Spleen (tissue), 11 donors: Measurements from ENCODE around the gene TCF7L1. TPM values are rescaled to one million over a fixed set of nuclear protein-coding genes. Genes with fewer than 3 reads are reported as not detected.

ENCODE experiments used
- DNase-seq: peaks from one replicate; pipeline ENCODE4 v3.0.0-alpha.2; 2020
- H3K27ac ChIP-seq, 8 donors: fragments of 200-600 bp; sonication (generic) in 7 of 8; 1 replicate in 4 of 8; 2 replicates in 4 of 8; pipeline versions ENCODE4 v1.5.0 to v1.8.0; 2016 to 2021; ENCODE audit warnings: inconsistent platforms in 4 of 8, mild to moderate bottlenecking in 4 of 8, moderate library complexity in 1 of 8
- H3K27me3 ChIP-seq, 7 donors: fragments of 200-600 bp; sonication (generic) in 6 of 7; replicated peaks in 1 of 7; 1 replicate in 4 of 7; 2 replicates in 3 of 7; pipeline versions ENCODE4 v1.5.0 to v1.8.0; 2016 to 2021; ENCODE audit warnings: inconsistent platforms in 3 of 7, mild to moderate bottlenecking in 1 of 7
- H3K36me3 ChIP-seq, 6 donors: fragments of 200-600 bp; sonication (generic) in 5 of 6; 1 replicate in 4 of 6; 2 replicates in 2 of 6; pipeline versions ENCODE4 v1.5.0 to v1.8.0; 2016 to 2021; ENCODE audit warnings: inconsistent platforms in 2 of 6
- H3K4me1 ChIP-seq, 6 donors: fragments of 200-600 bp; sonication (generic) in 5 of 6; 1 replicate in 3 of 6; 2 replicates in 3 of 6; pipeline versions ENCODE4 v1.5.0 to v1.8.0; 2016 to 2021; ENCODE audit warnings: inconsistent platforms in 3 of 6
- H3K4me3 ChIP-seq, 8 donors: fragments of 200-600 bp; sonication (generic) in 7 of 8; 1 replicate in 4 of 8; 2 replicates in 4 of 8; pipeline versions ENCODE4 v1.5.0 to v1.8.0; 2016 to 2021; ENCODE audit warnings: inconsistent platforms in 4 of 8, mild to moderate bottlenecking in 4 of 8, moderate library complexity in 2 of 8
- H3K9me3 ChIP-seq, 8 donors: fragments of 200-600 bp; sonication (generic) in 7 of 8; 1 replicate in 4 of 8; 2 replicates in 4 of 8; pipeline versions ENCODE4 v1.5.0 to v1.8.0; 2016 to 2021; ENCODE audit warnings: inconsistent platforms in 4 of 8
- POLR2A ChIP-seq, 3 donors: fragments of 450-650 bp; IDR thresholded peaks; one replicate each; pipeline ENCODE4 v1.5.1; 2017; ENCODE audit warnings: antibody characterized with exemption in 3 of 3, mild to moderate bottlenecking in 1 of 3
- POLR2AphosphoS5 ChIP-seq, 3 donors: sonication (generic); formaldehyde crosslinking; IDR thresholded peaks; one replicate each; pipeline ENCODE4 v1.5.1; 2017; ENCODE audit warnings: antibody characterized with exemption in 3 of 3
- WGBS, 5 donors: extraction: QIAGEN DNeasy Blood & Tissue Kit in 3 of 5; methylation state at CpG; one replicate each; pipeline versions ENCODE4 v1.1.5 to v1.1.7; 2013 to 2018; 5-methylcytosine and 5-hydroxymethylcytosine counted together
- intact Hi-C: fragments of 100-400 bp; cut with DNase I; formaldehyde crosslinking; loops from one replicate; pipeline ENCODE4 v1.15.0; 2023; ENCODE audit warnings: low total_unique reads
- polyA plus RNA-seq, 3 donors: library from polyadenylated mRNA; stranded (reverse); fragments of 200-250 nt; gene quantifications; one replicate each; pipeline ENCODE4 v1.2.1, GENCODE V29; 2013
- total RNA-seq, 7 donors: library from RNA; depleted of rRNA in 3 of 7; stranded (reverse); fragments of >200 nt in 3 of 7; fragmentation: NEBNext Ultra II Directional in 4 of 7; extraction: Animal tissue kit (Norgen Biotek cat#: 25700) in 4 of 7; gene quantifications; one replicate each; pipeline versions ENCODE4 v1.1.0 to v1.2.1, GENCODE V29; 2016 to 2021
- TF ChIP-seq, protein P1 (sequence below), 11 experiments: fragments of 200-600 bp in 7 of 11; fragments of 450-650 bp in 4 of 11; sonication (generic) in 4 of 11; IDR thresholded peaks in 8 of 11; conservative IDR thresholded peaks in 3 of 11; 1 replicate in 7 of 11; 2 replicates in 4 of 11; pipeline versions ENCODE4 v1.4.0 to v1.8.0; 2016 to 2021; ENCODE audit warnings: antibody characterized with exemption in 11 of 11, inconsistent platforms in 4 of 11, mild to moderate bottlenecking in 1 of 11
- donor health status: healthy with polysubstance abuse.
- donor health status: DM: no; HTN: no; CAD: no; lungs with moderate emphysema.
- donor health status: DM: no; HTN: no; CAD: no.
- donor health status: Bipolar disorder and iron deficiency.
- donor health status: healthy.
- donor health status: DM: no; HTN: no; CAD: no.
- donor health status: DM: yes; HTN: yes; CAD: no.

TCF7L1 gene
- total and polyA plus RNA-seq, 10 donors = 2.0 to 15.8 (median 6.4) TPM

DNA sequence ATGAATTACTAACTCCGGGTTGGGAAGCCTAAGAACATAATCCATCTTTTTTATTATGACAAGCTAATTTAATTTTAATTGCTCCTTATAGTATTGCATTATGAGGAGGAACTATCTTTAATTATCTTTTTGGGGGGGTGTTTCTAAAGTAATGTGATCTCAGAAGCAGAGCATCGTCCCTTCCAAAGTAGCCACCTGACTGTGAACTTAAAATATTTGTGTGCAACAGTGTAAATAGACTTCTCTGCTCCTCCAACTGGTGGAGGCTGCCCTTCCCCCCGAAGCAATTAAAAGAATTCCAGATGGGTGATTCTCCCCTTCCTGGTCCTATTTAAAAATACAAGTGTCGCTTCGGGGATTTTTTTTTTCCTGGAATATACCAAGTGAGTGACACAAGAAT, 55.7 kb downstream of the TCF7L1 start:
- Histone ChIP-seq H3K9me3 (no peaks in the 10 kb centered on the region), H3K27ac (no peak overlapping the region), H3K36me3 (no peaks in the 10 kb centered on the region), H3K4me3 (no peak overlapping the region), H3K4me1 (peaks cover 0 to 6% (median 0%) of the 10 kb centered on the region in 6 donors), H3K27me3 (peaks cover 0 to 13% (median 0%) of the 10 kb centered on the region in 7 donors)
- intact Hi-C loops = no loop called here
- no peak for TF ChIP-seq POLR2A (IDR thresholded peaks at IDR 0.05)
- TF ChIP-seq, protein P1, sequence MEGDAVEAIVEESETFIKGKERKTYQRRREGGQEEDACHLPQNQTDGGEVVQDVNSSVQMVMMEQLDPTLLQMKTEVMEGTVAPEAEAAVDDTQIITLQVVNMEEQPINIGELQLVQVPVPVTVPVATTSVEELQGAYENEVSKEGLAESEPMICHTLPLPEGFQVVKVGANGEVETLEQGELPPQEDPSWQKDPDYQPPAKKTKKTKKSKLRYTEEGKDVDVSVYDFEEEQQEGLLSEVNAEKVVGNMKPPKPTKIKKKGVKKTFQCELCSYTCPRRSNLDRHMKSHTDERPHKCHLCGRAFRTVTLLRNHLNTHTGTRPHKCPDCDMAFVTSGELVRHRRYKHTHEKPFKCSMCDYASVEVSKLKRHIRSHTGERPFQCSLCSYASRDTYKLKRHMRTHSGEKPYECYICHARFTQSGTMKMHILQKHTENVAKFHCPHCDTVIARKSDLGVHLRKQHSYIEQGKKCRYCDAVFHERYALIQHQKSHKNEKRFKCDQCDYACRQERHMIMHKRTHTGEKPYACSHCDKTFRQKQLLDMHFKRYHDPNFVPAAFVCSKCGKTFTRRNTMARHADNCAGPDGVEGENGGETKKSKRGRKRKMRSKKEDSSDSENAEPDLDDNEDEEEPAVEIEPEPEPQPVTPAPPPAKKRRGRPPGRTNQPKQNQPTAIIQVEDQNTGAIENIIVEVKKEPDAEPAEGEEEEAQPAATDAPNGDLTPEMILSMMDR (IDR thresholded peaks at IDR 0.05 in 8 of 11, conservative IDR thresholded peaks at IDR 0.05 in 3 of 11) = no peak
- no peak for TF ChIP-seq POLR2AphosphoS5 (IDR thresholded peaks at IDR 0.05)
- WGBS, 5 donors = 65 to 84% (median 78%) methylated on average over 5 of the region's 5 CpGs
- peak; percentile 4 for DNase-seq

DNA sequence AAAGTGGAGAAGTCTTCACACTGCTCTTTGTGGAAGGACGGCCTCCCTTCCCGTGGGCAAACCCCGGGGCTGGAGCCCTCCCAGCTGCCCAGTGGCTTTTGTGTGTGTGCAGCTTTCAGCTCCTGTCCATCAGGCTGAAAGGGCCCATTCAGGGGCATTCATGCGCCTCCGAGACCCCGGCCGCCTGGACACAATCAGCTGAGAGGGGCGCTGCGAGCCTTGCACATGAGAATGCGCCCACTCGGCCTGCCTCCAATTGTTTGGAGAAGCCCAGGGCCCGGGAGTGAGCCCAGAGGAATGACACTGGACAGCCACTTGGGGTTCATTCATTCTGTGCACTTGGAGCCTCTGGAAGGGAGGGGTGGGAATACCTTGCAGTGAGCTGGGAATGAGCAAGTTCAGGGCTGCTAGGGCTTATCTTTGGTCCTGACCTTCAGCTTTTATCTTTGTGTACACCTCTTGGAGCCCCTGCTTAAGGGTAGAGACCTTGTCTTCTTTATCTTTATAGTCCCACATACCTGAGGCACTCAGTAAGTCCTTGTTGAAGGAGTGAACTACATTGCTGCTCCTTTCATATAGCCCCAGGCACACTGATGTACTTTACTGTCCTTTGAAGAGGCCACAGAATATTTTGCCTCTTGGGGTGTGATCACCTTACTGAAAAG, 56.5 kb downstream of the TCF7L1 start:
- DNase-seq = peak; percentile 71
- no peak overlapping the region for H3K4me3 ChIP-seq
- H3K36me3 ChIP-seq = no peaks in the 10 kb centered on the region
- intact Hi-C loops = no loop called here
- TF ChIP-seq, protein P1 (IDR thresholded peaks at IDR 0.05 in 8 of 11, conservative IDR thresholded peaks at IDR 0.05 in 3 of 11) = no peak
- TF ChIP-seq POLR2A (IDR thresholded peaks at IDR 0.05) (no peak), POLR2AphosphoS5 (IDR thresholded peaks at IDR 0.05) (no peak)
- peaks cover 0 to 13% (median 0%) of the 10 kb centered on the region in 7 donors for H3K27me3 ChIP-seq
- H3K9me3 ChIP-seq = no peaks in the 10 kb centered on the region
- H3K27ac ChIP-seq = no peak overlapping the region
- H3K4me1 ChIP-seq = peaks cover 0 to 6% (median 0%) of the 10 kb centered on the region in 6 donors
- WGBS, 5 donors = 85 to 92% (median 86%) methylated on average over 11 to 12 of the region's 12 CpGs

DNA sequence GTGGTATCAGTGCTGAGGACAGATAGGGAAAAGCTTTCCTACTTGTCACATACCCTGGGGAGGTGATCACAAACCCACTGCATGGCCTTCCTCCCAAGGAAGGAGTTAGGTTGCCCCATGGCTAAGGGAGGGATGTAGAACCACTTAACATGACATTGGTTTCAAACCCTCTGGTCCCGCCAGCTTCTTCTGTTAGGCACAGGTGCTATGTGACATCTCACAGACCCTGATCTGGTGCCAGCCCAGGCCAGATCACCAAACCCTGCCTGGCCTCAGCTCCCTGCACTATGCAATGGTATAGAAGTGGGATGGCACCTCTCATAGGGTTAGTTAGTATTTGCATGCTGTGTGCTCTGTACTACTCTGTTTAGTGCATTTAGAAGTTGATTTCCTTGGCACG, 58.0 kb downstream of the TCF7L1 start:
- 89 to 97% (median 93%) methylated on average over 1 to 2 of the region's 2 CpGs for WGBS, 5 donors

More for the DNA sequence above, 58.0 kb downstream of the TCF7L1 start:
- no peak for DNase-seq
- H3K27me3 ChIP-seq = peaks cover 0 to 13% (median 0%) of the 10 kb centered on the region in 7 donors
- TF ChIP-seq POLR2A (IDR thresholded peaks at IDR 0.05) (no peak), POLR2AphosphoS5 (IDR thresholded peaks at IDR 0.05) (no peak)
- TF ChIP-seq, protein P1 (IDR thresholded peaks at IDR 0.05 in 8 of 11, conservative IDR thresholded peaks at IDR 0.05 in 3 of 11) = no peak
- intact Hi-C loops = no loop called here
- H3K4me1 ChIP-seq = peaks cover 0 to 6% (median 0%) of the 10 kb centered on the region in 6 donors
- no peak overlapping the region for H3K27ac ChIP-seq
- no peaks in the 10 kb centered on the region for H3K36me3 ChIP-seq
- no peaks in the 10 kb centered on the region for H3K9me3 ChIP-seq
- H3K4me3 ChIP-seq = no peak overlapping the region
